Glutamatergic neuron (in vitro differentiated cells): ENCODE data around the gene LAMA5. TPM values are rescaled to one million over a fixed set of nuclear protein-coding genes. Genes with fewer than 3 reads are reported as not detected.

Experiments
- DNase-seq: peaks from one replicate; pipeline ENCODE4 v3.0.0; 2022
- H3K27ac Mint-ChIP-seq: one replicate; pipeline ENCODE4 v1.8.0; 2020; ENCODE audit warnings: mild to moderate bottlenecking, mixed read lengths, inconsistent platforms; ENCODE audit not compliant: unreplicated experiment
- H3K27me3 Mint-ChIP-seq: one replicate; pipeline ENCODE4 v1.8.0; 2020; ENCODE audit warnings: mild to moderate bottlenecking, moderate library complexity, mixed read lengths, inconsistent platforms; ENCODE audit not compliant: unreplicated experiment
- H3K36me3 Mint-ChIP-seq: one replicate; pipeline ENCODE4 v1.8.0; 2020; ENCODE audit warnings: mild to moderate bottlenecking, mixed read lengths, inconsistent platforms; ENCODE audit not compliant: unreplicated experiment
- H3K4me1 Mint-ChIP-seq: one replicate; pipeline ENCODE4 v1.8.0; 2020; ENCODE audit warnings: mild to moderate bottlenecking, low read depth, mixed read lengths, inconsistent platforms; ENCODE audit not compliant: unreplicated experiment
- H3K4me3 Mint-ChIP-seq: one replicate; pipeline ENCODE4 v1.8.0; 2020; ENCODE audit warnings: mild to moderate bottlenecking, mixed read lengths, inconsistent platforms; ENCODE audit not compliant: unreplicated experiment
- H3K9me3 Mint-ChIP-seq: one replicate; pipeline ENCODE4 v1.8.0; 2020; ENCODE audit warnings: mild to moderate bottlenecking, moderate library complexity, mixed read lengths, inconsistent platforms; ENCODE audit not compliant: unreplicated experiment
- CTCF ChIP-seq: fragments of 200-600 bp; sonication (generic); IDR thresholded peaks from one replicate; pipeline ENCODE4 v1.5.0; 2021; ENCODE audit not compliant: partially characterized antibody, unreplicated experiment
- total RNA-seq: library from RNA; stranded (reverse); fragmentation: NEBNext Ultra II Directional; extraction: Animal tissue kit (Norgen Biotek cat#: 25700); gene quantifications from one replicate; pipeline ENCODE4 v1.2.1, GENCODE V29; 2021; ENCODE audit not compliant: unreplicated experiment

LAMA5 gene
- total RNA-seq, 1 donor from 2014 or later, result 724 TPM

DNA sequence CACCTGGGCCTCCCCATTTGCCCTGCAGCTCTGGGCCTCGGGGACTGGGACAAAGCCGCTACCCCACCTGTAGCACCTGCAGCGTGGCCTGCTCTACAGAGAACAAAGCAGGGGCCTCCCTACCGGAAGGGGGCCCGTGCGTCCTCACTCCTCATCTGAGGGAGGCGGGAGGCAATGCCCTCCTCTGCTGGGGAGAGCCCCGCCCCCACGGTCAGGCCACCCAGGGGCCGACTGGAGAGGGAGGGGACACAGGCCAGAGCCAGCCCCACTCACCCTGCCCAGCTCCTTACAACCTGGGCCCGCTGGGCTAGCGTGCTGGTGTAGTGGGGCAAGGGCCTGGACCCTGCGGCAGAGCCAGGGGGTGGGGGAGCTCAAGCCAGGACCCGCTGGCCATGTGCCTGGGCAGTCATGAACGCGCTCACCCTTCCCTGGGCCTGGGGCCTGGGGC, 8.0 kb downstream of the LAMA5 start:
- no peaks in the 10 kb centered on the region for H3K36me3 Mint-ChIP-seq
- no peak overlapping the region for H3K4me3 Mint-ChIP-seq
- peaks cover 11% of the 10 kb centered on the region for H3K4me1 Mint-ChIP-seq
- peaks cover 8% of the 10 kb centered on the region for H3K27me3 Mint-ChIP-seq
- no peak overlapping the region for H3K27ac Mint-ChIP-seq
- TF ChIP-seq CTCF, result no peak
- DNase-seq, result peak; percentile 28
- H3K9me3 Mint-ChIP-seq, result peaks cover 10% of the 10 kb centered on the region

- Mint-ChIP-seq H3K4me1 (peaks cover 11% of the 10 kb centered on the region), H3K36me3 (no peaks in the 10 kb centered on the region), H3K9me3 (peaks cover 10% of the 10 kb centered on the region), H3K4me3 (peak overlapping the region; percentile 46), H3K27me3 (peaks cover 8% of the 10 kb centered on the region), H3K27ac (no peak overlapping the region)
- TF ChIP-seq CTCF, result no peak
- DNase-seq, result peak; percentile 28
Observed at GRCh38 chr20:62358171-62359042, 8.7 kb downstream of the LAMA5 start.

DNA sequence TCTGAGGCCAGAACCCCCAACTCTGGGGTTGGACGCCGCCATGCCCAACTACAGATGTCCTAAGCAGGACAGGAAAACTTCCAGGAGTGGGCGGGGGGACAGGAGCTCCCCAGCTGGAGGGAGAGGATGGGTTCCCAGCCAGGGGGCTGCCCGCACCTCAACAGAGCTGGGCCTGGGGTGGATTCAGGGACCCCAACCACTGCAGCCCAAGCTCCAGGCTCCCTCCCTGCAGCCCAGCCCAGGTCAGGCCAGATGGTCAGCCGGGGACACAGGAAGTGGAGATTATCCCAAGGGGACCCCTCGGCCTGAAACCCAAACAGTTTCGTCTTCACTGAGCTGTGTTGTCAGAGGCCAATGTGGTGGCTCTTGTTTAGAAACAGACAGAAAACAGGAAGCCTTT, 9.4 kb downstream of the LAMA5 start:
- Mint-ChIP-seq H3K9me3 (peaks cover 10% of the 10 kb centered on the region), H3K4me1 (peaks cover 10% of the 10 kb centered on the region), H3K4me3 (peak overlapping the region; percentile 46), H3K27me3 (peaks cover 8% of the 10 kb centered on the region), H3K36me3 (no peaks in the 10 kb centered on the region), H3K27ac (no peak overlapping the region)
- peak; percentile 61 for DNase-seq
- no peak for TF ChIP-seq CTCF

GRCh38 chr20:62357187-62357667, 9.9 kb downstream of the LAMA5 start:
- Mint-ChIP-seq H3K27ac (no peak overlapping the region), H3K4me3 (peak overlapping the region; percentile 46), H3K27me3 (peaks cover 10% of the 10 kb centered on the region)

More at GRCh38 chr20:62357187-62357667, 9.9 kb downstream of the LAMA5 start:
- H3K4me1 Mint-ChIP-seq, result peaks cover 8% of the 10 kb centered on the region
- peak; percentile 31 for DNase-seq
- TF ChIP-seq CTCF, result no peak
- H3K9me3 Mint-ChIP-seq, result peaks cover 8% of the 10 kb centered on the region
- H3K36me3 Mint-ChIP-seq, result no peaks in the 10 kb centered on the region
